GM20000 (cell line): ENCODE measurements around the gene CATSPERB.

Experiments used
- DNase-seq: peaks from one replicate; pipeline ENCODE4 v3.0.0; 2012; ENCODE audit warnings: low spot score
- TF ChIP-seq, protein P1 (sequence below): IDR thresholded peaks from 2 replicates; pipeline ENCODE4 v1.5.1; 2012; ENCODE audit warnings: mild to moderate bottlenecking, control low read depth; ENCODE audit errors: extremely low read depth, missing control alignments

CATSPERB gene

GRCh38 chr14:91533623-91534022 lies 198.3 kb downstream of the CATSPERB start:
- DNase-seq = no peak
- TF ChIP-seq, protein P1, sequence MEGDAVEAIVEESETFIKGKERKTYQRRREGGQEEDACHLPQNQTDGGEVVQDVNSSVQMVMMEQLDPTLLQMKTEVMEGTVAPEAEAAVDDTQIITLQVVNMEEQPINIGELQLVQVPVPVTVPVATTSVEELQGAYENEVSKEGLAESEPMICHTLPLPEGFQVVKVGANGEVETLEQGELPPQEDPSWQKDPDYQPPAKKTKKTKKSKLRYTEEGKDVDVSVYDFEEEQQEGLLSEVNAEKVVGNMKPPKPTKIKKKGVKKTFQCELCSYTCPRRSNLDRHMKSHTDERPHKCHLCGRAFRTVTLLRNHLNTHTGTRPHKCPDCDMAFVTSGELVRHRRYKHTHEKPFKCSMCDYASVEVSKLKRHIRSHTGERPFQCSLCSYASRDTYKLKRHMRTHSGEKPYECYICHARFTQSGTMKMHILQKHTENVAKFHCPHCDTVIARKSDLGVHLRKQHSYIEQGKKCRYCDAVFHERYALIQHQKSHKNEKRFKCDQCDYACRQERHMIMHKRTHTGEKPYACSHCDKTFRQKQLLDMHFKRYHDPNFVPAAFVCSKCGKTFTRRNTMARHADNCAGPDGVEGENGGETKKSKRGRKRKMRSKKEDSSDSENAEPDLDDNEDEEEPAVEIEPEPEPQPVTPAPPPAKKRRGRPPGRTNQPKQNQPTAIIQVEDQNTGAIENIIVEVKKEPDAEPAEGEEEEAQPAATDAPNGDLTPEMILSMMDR = no peak
